Neural cell (in vitro differentiated cells): ENCODE measurements around the gene HSPB6. TPM values are rescaled to one million over a fixed set of nuclear protein-coding genes. Genes with fewer than 3 reads are reported as not detected.
A peak's percentile ranks its signal among the peaks of the same experiment; 100 is the strongest.

ENCODE experiments used
- H2AFZ ChIP-seq: fragments of 200-600, 300-800 bp; sonication (generic), shearing (Covaris generic); 2 replicates; pipeline ENCODE4 v1.6.0; 2014; ENCODE audit warnings: low read depth, mild to moderate bottlenecking, antibody characterized with exemption, low read length, moderate library complexity
- H3F3A ChIP-seq: fragments of 200-600 bp; shearing (Covaris generic); 2 replicates; pipeline ENCODE4 v1.6.1; 2016; ENCODE audit warnings: mild to moderate bottlenecking, moderate library complexity, mixed read lengths, antibody characterized with exemption, low read length; ENCODE audit not compliant: insufficient read depth, poor library complexity, severe bottlenecking
- H3K27ac ChIP-seq: fragments of 200-600, 300-800 bp; sonication (generic), shearing (Covaris generic); 2 replicates; pipeline ENCODE4 v1.5.1; 2014; ENCODE audit warnings: mild to moderate bottlenecking, low read length, moderate library complexity
- H3K27me3 ChIP-seq: fragments of 300-800, 200-600 bp; sonication (generic), shearing (Covaris generic); 2 replicates; pipeline ENCODE4 v1.6.0; 2014; ENCODE audit warnings: mild to moderate bottlenecking, low read depth, low read length, moderate library complexity; ENCODE audit not compliant: insufficient read depth
- H3K36me3 ChIP-seq: fragments of 300-800, 200-600 bp; sonication (generic), shearing (Covaris generic); 2 replicates; pipeline ENCODE4 v1.5.1; 2014; ENCODE audit warnings: mild to moderate bottlenecking, antibody characterized with exemption, low read length, moderate library complexity; ENCODE audit not compliant: insufficient read depth
- H3K4me2 ChIP-seq: fragments of 300-800, 200-600 bp; sonication (generic), shearing (Covaris generic); 2 replicates; pipeline ENCODE4 v1.6.0; 2014; ENCODE audit warnings: mild to moderate bottlenecking, low read length
- H3K4me3 ChIP-seq: fragments of 300-800, 200-600 bp; sonication (generic), shearing (Covaris generic); 2 replicates; pipeline ENCODE4 v1.5.1; 2014; ENCODE audit warnings: mild to moderate bottlenecking, low read length, moderate library complexity
- H3K79me2 ChIP-seq: fragments of 200-600 bp; shearing (Covaris generic); replicated peaks from 2 replicates; pipeline ENCODE4 v1.6.0; 2014; ENCODE audit warnings: mild to moderate bottlenecking, low read length, moderate library complexity; ENCODE audit not compliant: insufficient read depth
- H3K9ac ChIP-seq: fragments of 300-800, 200-600 bp; sonication (generic), shearing (Covaris generic); 2 replicates; pipeline ENCODE4 v1.6.1; 2016; ENCODE audit warnings: mild to moderate bottlenecking, low read length, mixed read lengths
- H3K9me2 ChIP-seq: fragments of 200-600 bp; shearing (Covaris generic); 2 replicates; pipeline ENCODE4 v1.6.1; 2016; ENCODE audit warnings: mild to moderate bottlenecking, low read length, mixed read lengths; ENCODE audit not compliant: insufficient read depth
- H3K9me3 ChIP-seq: fragments of 200-600, 300-800 bp; sonication (generic), shearing (Covaris generic); 2 replicates; pipeline ENCODE4 v1.6.1; 2016; ENCODE audit warnings: mild to moderate bottlenecking, mixed run types, low read length, moderate library complexity, mixed read lengths
- H4K20me1 ChIP-seq: fragments of 200-600 bp; shearing (Covaris generic); 2 replicates; pipeline ENCODE4 v1.6.1; 2016; ENCODE audit warnings: mild to moderate bottlenecking, mixed run types; ENCODE audit not compliant: insufficient read depth
- EP300 ChIP-seq: fragments of 450-650 bp; conservative IDR thresholded peaks from 2 replicates; pipeline ENCODE4 v1.6.1; 2014; ENCODE audit warnings: antibody characterized with exemption, mild to moderate bottlenecking, moderate library complexity; ENCODE audit not compliant: poor library complexity, severe bottlenecking
- EZH2 ChIP-seq: fragments of 200-600, 300-800 bp; shearing (Covaris generic), sonication (generic); IDR thresholded peaks from 2 replicates; pipeline ENCODE4 v1.6.1; 2014; ENCODE audit warnings: antibody characterized with exemption, low read length, borderline replicate concordance, mild to moderate bottlenecking; ENCODE audit not compliant: insufficient read depth, poor library complexity, severe bottlenecking
- MXI1 ChIP-seq: fragments of 450-650 bp; conservative IDR thresholded peaks from 2 replicates; pipeline ENCODE4 v1.6.1; 2014; ENCODE audit warnings: antibody characterized with exemption, mild to moderate bottlenecking; ENCODE audit not compliant: poor library complexity, severe bottlenecking
- POLR2AphosphoS5 ChIP-seq: IDR thresholded peaks from 2 replicates; pipeline ENCODE4 v1.6.1; 2012
- RAD21 ChIP-seq: fragments of 450-650 bp; conservative IDR thresholded peaks from 2 replicates; pipeline ENCODE4 v1.6.1; 2014; ENCODE audit warnings: antibody characterized with exemption, mild to moderate bottlenecking, moderate library complexity
- REST ChIP-seq: IDR thresholded peaks from 2 replicates; pipeline ENCODE4 v1.6.1; 2012; ENCODE audit warnings: borderline replicate concordance
- SMC3 ChIP-seq: fragments of 450-650 bp; conservative IDR thresholded peaks from 2 replicates; pipeline ENCODE4 v1.6.1; 2014; ENCODE audit warnings: antibody characterized with exemption, mild to moderate bottlenecking, moderate library complexity; ENCODE audit not compliant: poor library complexity
- TAF1 ChIP-seq: IDR thresholded peaks from 2 replicates; pipeline ENCODE4 v1.6.1; 2012; ENCODE audit warnings: low read depth
- polyA plus RNA-seq: library from polyadenylated mRNA; depleted of rRNA; stranded (reverse); fragments of >200 nt; gene quantifications from 2 replicates; pipeline ENCODE4 v1.2.3, GENCODE V29; 2014
- TF ChIP-seq, protein P1 (sequence below): fragments of 450-650 bp; IDR thresholded peaks from 2 replicates; pipeline ENCODE4 v1.5.1; 2014; ENCODE audit warnings: antibody characterized with exemption, mild to moderate bottlenecking, moderate library complexity; ENCODE audit not compliant: poor library complexity, severe bottlenecking

The HSPB6 gene
- polyA plus RNA-seq, 1 donor from 2014 or later: not detected

GRCh38 chr19:35775046-35775297 is 18.1 kb upstream of the HSPB6 start:
- TF ChIP-seq TAF1 (no peak), EZH2 (no peak), POLR2AphosphoS5 (no peak), REST (no peak), SMC3 (no peak)
- TF ChIP-seq, protein P1, sequence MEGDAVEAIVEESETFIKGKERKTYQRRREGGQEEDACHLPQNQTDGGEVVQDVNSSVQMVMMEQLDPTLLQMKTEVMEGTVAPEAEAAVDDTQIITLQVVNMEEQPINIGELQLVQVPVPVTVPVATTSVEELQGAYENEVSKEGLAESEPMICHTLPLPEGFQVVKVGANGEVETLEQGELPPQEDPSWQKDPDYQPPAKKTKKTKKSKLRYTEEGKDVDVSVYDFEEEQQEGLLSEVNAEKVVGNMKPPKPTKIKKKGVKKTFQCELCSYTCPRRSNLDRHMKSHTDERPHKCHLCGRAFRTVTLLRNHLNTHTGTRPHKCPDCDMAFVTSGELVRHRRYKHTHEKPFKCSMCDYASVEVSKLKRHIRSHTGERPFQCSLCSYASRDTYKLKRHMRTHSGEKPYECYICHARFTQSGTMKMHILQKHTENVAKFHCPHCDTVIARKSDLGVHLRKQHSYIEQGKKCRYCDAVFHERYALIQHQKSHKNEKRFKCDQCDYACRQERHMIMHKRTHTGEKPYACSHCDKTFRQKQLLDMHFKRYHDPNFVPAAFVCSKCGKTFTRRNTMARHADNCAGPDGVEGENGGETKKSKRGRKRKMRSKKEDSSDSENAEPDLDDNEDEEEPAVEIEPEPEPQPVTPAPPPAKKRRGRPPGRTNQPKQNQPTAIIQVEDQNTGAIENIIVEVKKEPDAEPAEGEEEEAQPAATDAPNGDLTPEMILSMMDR: no peak
- Histone ChIP-seq H2AFZ (peak overlapping the region; percentile 53), H3K9me3 (no peaks in the 10 kb centered on the region), H3K4me2 (peak overlapping the region; percentile 58), H3K79me2 (peaks cover 25% of the 10 kb centered on the region), H3K9ac (peak overlapping the region; percentile 53), H3K27ac (peak overlapping the region; percentile 57), H4K20me1 (no peaks in the 10 kb centered on the region), H3K27me3 (no peaks in the 10 kb centered on the region), H3K4me3 (peak overlapping the region; percentile 86), H3F3A (no peaks in the 10 kb centered on the region), H3K36me3 (no peaks in the 10 kb centered on the region), H3K9me2 (no peaks in the 10 kb centered on the region)

DNA sequence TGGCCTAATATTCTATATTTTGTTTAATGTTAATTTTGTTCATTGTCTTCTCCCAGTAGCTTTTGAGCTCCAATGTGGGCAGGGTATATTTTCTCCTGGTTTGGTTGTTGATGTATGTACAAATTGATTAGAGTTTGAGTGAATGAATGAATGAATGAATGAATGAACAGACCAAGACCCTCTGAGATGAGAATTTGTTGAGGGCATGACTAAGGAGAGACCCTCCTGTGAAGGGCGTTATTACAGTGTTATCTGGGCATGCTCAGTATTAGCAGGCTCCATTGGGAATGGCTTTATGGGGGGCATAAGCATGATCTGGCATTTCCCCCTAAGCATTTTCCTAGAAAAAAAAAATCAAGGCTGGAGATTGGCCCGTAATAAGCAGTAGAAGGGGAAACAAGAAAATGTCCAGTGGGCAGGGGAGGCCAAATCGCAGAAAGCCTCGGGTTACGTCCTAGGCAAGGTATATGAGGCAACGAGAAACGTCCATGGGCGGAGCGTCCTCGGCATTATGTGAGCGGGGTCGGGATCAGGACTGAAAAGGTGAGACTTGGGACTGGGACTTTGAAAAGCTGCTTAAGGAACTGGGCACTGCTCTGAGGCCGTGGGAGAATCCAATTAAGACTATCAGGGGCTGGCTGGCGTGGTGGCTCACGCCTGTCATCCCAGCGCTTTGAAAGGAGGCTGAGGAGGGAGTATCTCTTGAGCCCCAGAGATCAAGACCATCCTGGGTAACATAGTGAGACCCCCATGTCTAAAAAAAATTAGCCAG is 17.6 kb upstream of the HSPB6 start:
- peak overlapping the region; percentile 53 for H2AFZ ChIP-seq
- H3K4me2 ChIP-seq: peak overlapping the region; percentile 58
- no peaks in the 10 kb centered on the region for H3K9me2 ChIP-seq

More for the DNA sequence above, 17.6 kb upstream of the HSPB6 start:
- no peaks in the 10 kb centered on the region for H3K9me3 ChIP-seq
- H3K79me2 ChIP-seq: peaks cover 25% of the 10 kb centered on the region
- H3K9ac ChIP-seq: peak overlapping the region; percentile 53
- TF ChIP-seq RAD21: no peak
- TF ChIP-seq EP300: no peak
- no peak for TF ChIP-seq SMC3
- no peak for TF ChIP-seq POLR2AphosphoS5
- TF ChIP-seq REST: no peak
- TF ChIP-seq, protein P1: no peak
- TF ChIP-seq TAF1: no peak
- TF ChIP-seq EZH2: no peak
- TF ChIP-seq MXI1: no peak
- no peaks in the 10 kb centered on the region for H4K20me1 ChIP-seq
- H3K27ac ChIP-seq: peak overlapping the region; percentile 57
- H3K36me3 ChIP-seq: no peaks in the 10 kb centered on the region
- H3F3A ChIP-seq: no peaks in the 10 kb centered on the region
- peak overlapping the region; percentile 86 for H3K4me3 ChIP-seq
- H3K27me3 ChIP-seq: no peaks in the 10 kb centered on the region
